Muscle of leg (tissue), 16 donors: ENCODE results near the gene GABARAPL2. TPM values are rescaled to one million over a fixed set of nuclear protein-coding genes. Genes with fewer than 3 reads are reported as not detected.

Experiments
- DNase-seq: peaks from one replicate; pipeline ENCODE4 v3.0.0; 2013
- H3K27ac ChIP-seq: one replicate; pipeline ENCODE4 v1.5.1; 2013; ENCODE audit warnings: mild to moderate bottlenecking, low read length, control low read depth
- H3K27me3 ChIP-seq: one replicate; pipeline ENCODE4 v1.6.1; 2013; ENCODE audit warnings: low read length; ENCODE audit not compliant: control insufficient read depth, insufficient read depth
- H3K36me3 ChIP-seq: one replicate; pipeline ENCODE4 v1.6.1; 2013; ENCODE audit warnings: low read length; ENCODE audit not compliant: control insufficient read depth, insufficient read depth
- H3K4me1 ChIP-seq: one replicate; pipeline ENCODE4 v1.6.1; 2013; ENCODE audit warnings: low read length; ENCODE audit not compliant: control insufficient read depth, insufficient read depth
- H3K4me3 ChIP-seq: one replicate; pipeline ENCODE4 v1.5.1; 2013; ENCODE audit warnings: low read length, control low read depth
- H3K9me3 ChIP-seq: replicated peaks from 2 replicates; pipeline ENCODE4 v1.6.1; 2013; ENCODE audit warnings: low read depth, low read length; ENCODE audit not compliant: control insufficient read depth
- WGBS: methylation state at CpG from one replicate; pipeline ENCODE4 v1.1.5; 2013; ENCODE audit warnings: missing lambda C conversion rate; ENCODE audit not compliant: insufficient coverage; 5-methylcytosine and 5-hydroxymethylcytosine counted together
- long read RNA-seq, 11 donors: transcript quantifications; one replicate each; lab custom pipeline, GENCODE V29; 2026
- polyA plus RNA-seq, 8 donors: library from polyadenylated mRNA; unstranded; fragments of 120-200 nt; gene quantifications; one replicate each; pipeline versions ENCODE4 v1.2.1 to v1.2.3, GENCODE V29; 2013; ENCODE audit warnings: inconsistent platforms in 1 of 8, low replicate concordance in 1 of 8; ENCODE audit not compliant: insufficient read length in 8 of 8, insufficient read depth in 1 of 8
- total RNA-seq: library from RNA; stranded (reverse); fragments of 120-200 nt; gene quantifications from one replicate; pipeline ENCODE4 v1.2.4, GENCODE V29; 2013

Gene GABARAPL2
- total RNA-seq: 122 TPM
- polyA plus RNA-seq: 100 to 1,000 TPM; 126 to 146 (median 134) TPM
- long read RNA-seq, donor 1, transcript GABARAPL2-201 (4 exons, 1,002 nt): minor isoform, 28 of 94 reads
- long read RNA-seq, donor 1, transcript GABARAPL2-204 (1 exons, 2,274 nt): major isoform, 61 of 94 reads
- long read RNA-seq, donor 1, partial matches to known transcripts: 5 of 94 reads
- long read RNA-seq, donor 1, other reads (novel, unspliced or antisense): 0 of 94 reads
- long read RNA-seq, donor 2, transcript GABARAPL2-201 (4 exons, 1,002 nt): minor isoform, 9 of 36 reads
- long read RNA-seq, donor 2, transcript GABARAPL2-204 (1 exons, 2,274 nt): major isoform, 27 of 36 reads
- long read RNA-seq, donor 2, partial matches to known transcripts: 0 of 36 reads
- long read RNA-seq, donor 2, other reads (novel, unspliced or antisense): 0 of 36 reads
- long read RNA-seq, donor 3, transcript GABARAPL2-204 (1 exons, 2,274 nt): major isoform, 111 of 197 reads
- long read RNA-seq, donor 3, transcript GABARAPL2-201 (4 exons, 1,002 nt): minor isoform, 86 of 197 reads
- long read RNA-seq, donor 3, partial matches to known transcripts: 0 of 197 reads
- long read RNA-seq, donor 3, other reads (novel, unspliced or antisense): 0 of 197 reads
- long read RNA-seq, donor 4, transcript GABARAPL2-201 (4 exons, 1,002 nt): minor isoform, 55 of 116 reads
- long read RNA-seq, donor 4, transcript GABARAPL2-204 (1 exons, 2,274 nt): major isoform, 56 of 116 reads
- long read RNA-seq, donor 4, transcript GABARAPL2-203 (3 exons, 571 nt): minor isoform, 5 of 116 reads
- long read RNA-seq, donor 4, partial matches to known transcripts: 0 of 116 reads
- long read RNA-seq, donor 4, other reads (novel, unspliced or antisense): 0 of 116 reads
- long read RNA-seq, donor 5, transcript GABARAPL2-204 (1 exons, 2,274 nt): major isoform, 340 of 596 reads
- long read RNA-seq, donor 5, transcript GABARAPL2-201 (4 exons, 1,002 nt): minor isoform, 230 of 596 reads
- long read RNA-seq, donor 5, partial matches to known transcripts: 19 of 596 reads
- long read RNA-seq, donor 5, other reads (novel, unspliced or antisense): 0 of 596 reads
- long read RNA-seq, donor 6, transcript GABARAPL2-204 (1 exons, 2,274 nt): major isoform, 270 of 472 reads
- long read RNA-seq, donor 6, transcript GABARAPL2-201 (4 exons, 1,002 nt): minor isoform, 177 of 472 reads
- long read RNA-seq, donor 6, partial matches to known transcripts: 20 of 472 reads
- long read RNA-seq, donor 6, other reads (novel, unspliced or antisense): 0 of 472 reads
- long read RNA-seq, donor 7, transcript GABARAPL2-204 (1 exons, 2,274 nt): major isoform, 264 of 423 reads
- long read RNA-seq, donor 7, transcript GABARAPL2-201 (4 exons, 1,002 nt): minor isoform, 139 of 423 reads
- long read RNA-seq, donor 7, partial matches to known transcripts: 16 of 423 reads
- long read RNA-seq, donor 7, other reads (novel, unspliced or antisense): 0 of 423 reads
- long read RNA-seq, donor 8, transcript GABARAPL2-204 (1 exons, 2,274 nt): major isoform, 140 of 210 reads
- long read RNA-seq, donor 8, transcript GABARAPL2-201 (4 exons, 1,002 nt): minor isoform, 67 of 210 reads
- long read RNA-seq, donor 8, partial matches to known transcripts: 0 of 210 reads
- long read RNA-seq, donor 8, other reads (novel, unspliced or antisense): 0 of 210 reads
- long read RNA-seq, donor 9, transcript GABARAPL2-204 (1 exons, 2,274 nt): major isoform, 187 of 293 reads
- long read RNA-seq, donor 9, transcript GABARAPL2-201 (4 exons, 1,002 nt): minor isoform, 81 of 293 reads
- long read RNA-seq, donor 9, partial matches to known transcripts: 22 of 293 reads
- long read RNA-seq, donor 9, other reads (novel, unspliced or antisense): 0 of 293 reads
- long read RNA-seq, donor 10, transcript GABARAPL2-201 (4 exons, 1,002 nt): minor isoform, 131 of 435 reads
- long read RNA-seq, donor 10, transcript GABARAPL2-203 (3 exons, 571 nt): minor isoform, 5 of 435 reads
- long read RNA-seq, donor 10, transcript GABARAPL2-204 (1 exons, 2,274 nt): major isoform, 290 of 435 reads
- long read RNA-seq, donor 10, partial matches to known transcripts: 7 of 435 reads
- long read RNA-seq, donor 10, other reads (novel, unspliced or antisense): 0 of 435 reads
- long read RNA-seq, donor 11, transcript GABARAPL2-201 (4 exons, 1,002 nt): minor isoform, 80 of 310 reads
- long read RNA-seq, donor 11, transcript GABARAPL2-204 (1 exons, 2,274 nt): major isoform, 213 of 310 reads
- long read RNA-seq, donor 11, partial matches to known transcripts: 13 of 310 reads
- long read RNA-seq, donor 11, other reads (novel, unspliced or antisense): 0 of 310 reads

GRCh38 chr16:75566040-75566757, at the start of gene GABARAPL2:
Gene GABARAPL2, plus strand, starts transcription at chr16:75566379. Its CDS starts 108 bp downstream, at chr16:75566487.
- Histone ChIP-seq H3K4me3 (peak within 1 kb of the TSS; percentile 95), H3K27ac (peak within 1 kb of the TSS; percentile 74), H3K27me3 (no peaks in the 10 kb centered on the region), H3K9me3 (no peaks in the 10 kb centered on the region), H3K36me3 (peaks cover 37% of the 10 kb centered on the region), H3K4me1 (peaks cover 20% of the 10 kb centered on the region)
- WGBS: under 1% methylated on average over 68 of the region's 69 CpGs
- peak; percentile 89 for DNase-seq

GRCh38 chr16:75519175-75519574, 47.0 kb upstream of the GABARAPL2 start:
- Histone ChIP-seq H3K4me3 (no peak overlapping the region), H3K4me1 (peaks cover 5% of the 10 kb centered on the region), H3K27me3 (no peaks in the 10 kb centered on the region), H3K9me3 (no peaks in the 10 kb centered on the region), H3K36me3 (no peaks in the 10 kb centered on the region), H3K27ac (no peak overlapping the region)
- DNase-seq: no peak
- no CpG with 5 or more reads among the region's 6 CpGs for whole genome bisulfite sequencing

- Histone ChIP-seq H3K27ac (no peak overlapping the region), H3K36me3 (no peaks in the 10 kb centered on the region), H3K4me1 (no peaks in the 10 kb centered on the region), H3K4me3 (no peak overlapping the region), H3K27me3 (no peaks in the 10 kb centered on the region), H3K9me3 (no peaks in the 10 kb centered on the region)
- no peak for DNase-seq
- 82% methylated on average over 3 of the region's 5 CpGs for WGBS
These were observed 40.0 kb upstream of the GABARAPL2 start for GRCh38 chr16:75526032-75526790.

GRCh38 chr16:75527825-75528299, 38.3 kb upstream of the GABARAPL2 start:
- no peak for DNase-seq
- no peak overlapping the region for H3K27ac ChIP-seq
- no peaks in the 10 kb centered on the region for H3K4me1 ChIP-seq
- H3K27me3 ChIP-seq: no peaks in the 10 kb centered on the region
- H3K9me3 ChIP-seq: no peaks in the 10 kb centered on the region
- no peaks in the 10 kb centered on the region for H3K36me3 ChIP-seq
- no peak overlapping the region for H3K4me3 ChIP-seq
- WGBS: no CpG with 5 or more reads among the region's 5 CpGs

- no peak for DNase-seq
- Histone ChIP-seq H3K9me3 (no peaks in the 10 kb centered on the region), H3K27me3 (no peaks in the 10 kb centered on the region), H3K36me3 (no peaks in the 10 kb centered on the region), H3K27ac (no peak overlapping the region), H3K4me1 (no peaks in the 10 kb centered on the region), H3K4me3 (no peak overlapping the region)
- WGBS: 93% methylated on average over 80 of the region's 81 CpGs
These were observed 36.9 kb upstream of the GABARAPL2 start for GRCh38 chr16:75529056-75529905.

GRCh38 chr16:75529959-75530358, 36.2 kb upstream of the GABARAPL2 start:
- Histone ChIP-seq H3K4me3 (no peak overlapping the region), H3K36me3 (no peaks in the 10 kb centered on the region), H3K9me3 (no peaks in the 10 kb centered on the region), H3K27ac (no peak overlapping the region), H3K27me3 (no peaks in the 10 kb centered on the region), H3K4me1 (no peaks in the 10 kb centered on the region)
- WGBS: 94% methylated on average over 25 of the region's 29 CpGs
- no peak for DNase-seq

GRCh38 chr16:75532142-75532765, 33.9 kb upstream of the GABARAPL2 start:
- DNase-seq: no peak
- H3K4me1 ChIP-seq: no peaks in the 10 kb centered on the region
- H3K27ac ChIP-seq: no peak overlapping the region
- H3K36me3 ChIP-seq: no peaks in the 10 kb centered on the region
- H3K4me3 ChIP-seq: no peak overlapping the region
- no peaks in the 10 kb centered on the region for H3K9me3 ChIP-seq
- WGBS: 90% methylated on average over 4 of the region's 8 CpGs
- H3K27me3 ChIP-seq: no peaks in the 10 kb centered on the region
